GM12865 (cell line): ENCODE data around the gene BTBD9.

Experiments
- DNase-seq: peaks from one replicate; pipeline ENCODE4 v3.0.0; 2010; ENCODE audit warnings: low read depth
- H3K4me3 ChIP-seq: 2 replicates; pipeline ENCODE4 v1.5.1; 2011; ENCODE audit warnings: mild to moderate bottlenecking, low read depth, low read length, control low read depth
- CTCF ChIP-seq: IDR thresholded peaks from 2 replicates; pipeline ENCODE4 v1.5.1; 2011; ENCODE audit warnings: low read length, control low read depth, low read depth, inconsistent platforms; ENCODE audit not compliant: insufficient read depth; ENCODE audit errors: missing control alignments

The BTBD9 gene

GRCh38 chr6:38172739-38173410 lies 466.9 kb downstream of the BTBD9 start:
- no peak for TF ChIP-seq CTCF
- no peak overlapping the region for H3K4me3 ChIP-seq
- no peak for DNase-seq

- H3K4me3 ChIP-seq: no peak overlapping the region
- no peak for TF ChIP-seq CTCF
- peak; percentile 11 for DNase-seq
These were observed 467.6 kb downstream of the BTBD9 start for GRCh38 chr6:38171997-38172738.

GRCh38 chr6:38170666-38171355 lies 468.9 kb downstream of the BTBD9 start:
- H3K4me3 ChIP-seq: no peak overlapping the region
- no peak for TF ChIP-seq CTCF
- no peak for DNase-seq

GRCh38 chr6:38169977-38170526 lies 469.7 kb downstream of the BTBD9 start:
- no peak for DNase-seq
- no peak overlapping the region for H3K4me3 ChIP-seq
- no peak for TF ChIP-seq CTCF

GRCh38 chr6:38169221-38169976 lies 470.3 kb downstream of the BTBD9 start:
- TF ChIP-seq CTCF: no peak
- no peak overlapping the region for H3K4me3 ChIP-seq
- no peak for DNase-seq

GRCh38 chr6:38168699-38169098 lies 471.0 kb downstream of the BTBD9 start:
- no peak overlapping the region for H3K4me3 ChIP-seq
- TF ChIP-seq CTCF: no peak
- no peak for DNase-seq
